ENCODE measurements around the gene SPTB.

DNA sequence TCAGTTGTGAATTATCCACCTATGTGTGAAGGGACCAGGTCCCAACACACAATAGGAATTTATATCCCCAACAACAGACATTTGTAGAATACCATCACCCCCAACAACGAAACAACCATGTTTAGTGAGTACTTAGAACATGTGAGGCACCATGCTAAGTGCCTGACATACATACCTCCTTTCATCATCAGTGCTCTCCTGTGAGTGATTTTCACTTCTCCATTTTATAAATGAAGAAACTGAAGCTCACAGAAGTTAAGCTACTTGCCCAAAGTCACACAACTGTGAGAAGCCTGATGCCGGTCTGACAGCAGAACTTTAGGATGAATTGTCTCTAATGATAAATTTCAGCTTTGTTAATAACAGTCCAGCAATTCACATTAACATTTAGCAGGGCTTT, 35.4 kb downstream of the SPTB start:
- TF ChIP-seq SPI1 (IDR thresholded peaks at IDR 0.05; ENCODE audit: low read depth, low read length) (peak; percentile 97), POLR2AphosphoS5 (IDR thresholded peaks at IDR 0.05; ENCODE audit: low read depth, low read length) (no peak)
